GM23338 (cell line): ENCODE measurements around the gene BECN2. TPM values are rescaled to one million over a fixed set of nuclear protein-coding genes. Genes with fewer than 3 reads are reported as not detected.
A peak's percentile ranks its signal among the peaks of the same experiment; 100 is the strongest.

ENCODE experiments used
- ATAC-seq: fragments of 200-7000 bp; cut with Tn5 transposase; 3 replicates; pipeline ENCODE4 v1.9.1; 2020
- DNase-seq: peaks from one replicate; pipeline ENCODE4 v3.0.0-alpha.2; 2015; ENCODE audit warnings: low spot score
- H2AFZ ChIP-seq: fragments of 200-600 bp; sonication (generic); 2 replicates; pipeline ENCODE4 v1.8.0; 2016; ENCODE audit warnings: antibody characterized with exemption, mild to moderate bottlenecking, moderate library complexity
- H3F3A ChIP-seq: fragments of 200-600 bp; sonication (generic); replicated peaks from 2 replicates; pipeline ENCODE4 v1.8.0; 2017; ENCODE audit warnings: antibody characterized with exemption, mixed run types, low read depth
- H3K27ac ChIP-seq: fragments of 200-600 bp; sonication (generic); 2 replicates; pipeline ENCODE4 v1.6.1; 2016; ENCODE audit warnings: low read depth
- H3K27me3 ChIP-seq: fragments of 200-600 bp; sonication (generic); 2 replicates; pipeline ENCODE4 v1.8.0; 2016; ENCODE audit warnings: mild to moderate bottlenecking, mixed run types, moderate library complexity; ENCODE audit not compliant: insufficient read depth
- H3K36me3 ChIP-seq: fragments of 200-600 bp; sonication (generic); 2 replicates; pipeline ENCODE4 v1.8.0; 2016; ENCODE audit warnings: mild to moderate bottlenecking; ENCODE audit not compliant: insufficient read depth
- H3K4me1 ChIP-seq: fragments of 200-600 bp; sonication (generic); 2 replicates; pipeline ENCODE4 v1.8.0; 2016; ENCODE audit warnings: mild to moderate bottlenecking, moderate library complexity; ENCODE audit not compliant: insufficient read depth
- H3K4me2 ChIP-seq: fragments of 200-600 bp; sonication (generic); 2 replicates; pipeline ENCODE4 v1.7.1; 2017; ENCODE audit warnings: mixed run types
- H3K4me3 ChIP-seq: fragments of 200-600 bp; sonication (generic); 2 replicates; pipeline ENCODE4 v1.6.1; 2016; ENCODE audit warnings: mixed run types
- H3K79me2 ChIP-seq: fragments of 200-600 bp; sonication (generic); replicated peaks from 2 replicates; pipeline ENCODE4 v1.8.0; 2017; ENCODE audit warnings: mild to moderate bottlenecking; ENCODE audit not compliant: insufficient read depth
- H3K9me2 ChIP-seq: fragments of 200-600 bp; sonication (generic); 2 replicates; pipeline ENCODE4 v1.8.0; 2017; ENCODE audit not compliant: insufficient read depth
- H4K20me1 ChIP-seq: fragments of 200-600 bp; sonication (generic); replicated peaks from 2 replicates; pipeline ENCODE4 v1.8.0; 2017; ENCODE audit warnings: mild to moderate bottlenecking; ENCODE audit not compliant: insufficient read depth
- H3K27ac Mint-ChIP-seq: 2 replicates; pipeline ENCODE4 v1.8.0; 2020; ENCODE audit warnings: inconsistent platforms, mild to moderate bottlenecking, moderate library complexity, mixed read lengths
- H3K27me3 Mint-ChIP-seq: 3 replicates; pipeline ENCODE4 v1.8.0; 2022; ENCODE audit warnings: low read depth, mild to moderate bottlenecking, moderate library complexity, mixed read lengths, inconsistent platforms; ENCODE audit not compliant: insufficient read depth, poor library complexity
- H3K36me3 Mint-ChIP-seq: 3 replicates; pipeline ENCODE4 v1.8.0; 2021; ENCODE audit warnings: low read depth, mild to moderate bottlenecking, inconsistent platforms, moderate library complexity, mixed read lengths
- H3K4me1 Mint-ChIP-seq: 3 replicates; pipeline ENCODE4 v1.8.0; 2020; ENCODE audit warnings: mild to moderate bottlenecking, inconsistent platforms, mixed read lengths
- H3K4me3 Mint-ChIP-seq: 3 replicates; pipeline ENCODE4 v1.8.0; 2021; ENCODE audit warnings: moderate library complexity, mild to moderate bottlenecking, inconsistent platforms, mixed read lengths
- H3K9me3 Mint-ChIP-seq: 3 replicates; pipeline ENCODE4 v1.8.0; 2020; ENCODE audit warnings: moderate library complexity, mild to moderate bottlenecking, inconsistent platforms, mixed read lengths
- CREB1 ChIP-seq: fragments of 250-450 bp; sonication (Bioruptor Pico); IDR thresholded peaks from 2 replicates; pipeline ENCODE4 v1.5.0; 2020; ENCODE audit warnings: low read depth, mild to moderate bottlenecking, moderate library complexity
- CTCF ChIP-seq, 2 experiments: fragments of 200-600 bp in 1 of 2; sonication (generic) in 1 of 2; conservative IDR thresholded peaks; 2 replicates each; pipeline versions ENCODE4 v1.5.1 to v1.6.1; 2016 to 2017; ENCODE audit warnings: antibody characterized with exemption in 2 of 2, low read depth in 2 of 2, mild to moderate bottlenecking in 2 of 2, moderate library complexity in 1 of 2
- ETS1 ChIP-seq: IDR thresholded peaks from 2 replicates; pipeline ENCODE4 v1.6.1; 2016; ENCODE audit warnings: antibody characterized with exemption
- EZH2 ChIP-seq: fragments of 200-600 bp; sonication (generic); IDR thresholded peaks from one replicate; pipeline ENCODE4 v1.8.0; 2017; ENCODE audit warnings: antibody characterized with exemption, mild to moderate bottlenecking, low read depth; ENCODE audit not compliant: unreplicated experiment
- EZH2phosphoT487 ChIP-seq: fragments of 200-600 bp; sonication (generic); IDR thresholded peaks from one replicate; pipeline ENCODE4 v1.8.1; 2018; ENCODE audit warnings: antibody characterized with exemption; ENCODE audit not compliant: unreplicated experiment
- JUNB ChIP-seq: IDR thresholded peaks from one replicate; pipeline ENCODE4 v1.6.1; 2016; ENCODE audit warnings: antibody characterized with exemption; ENCODE audit not compliant: unreplicated experiment
- NANOG ChIP-seq: IDR thresholded peaks from 2 replicates; pipeline ENCODE4 v1.6.1; 2016; ENCODE audit warnings: antibody characterized with exemption, borderline replicate concordance
- POLR2AphosphoS5 ChIP-seq: IDR thresholded peaks from 2 replicates; pipeline ENCODE4 v1.6.1; 2016; ENCODE audit warnings: antibody characterized with exemption, low read depth
- REST ChIP-seq: IDR thresholded peaks from one replicate; pipeline ENCODE4 v1.6.1; 2018; ENCODE audit warnings: antibody characterized with exemption; ENCODE audit not compliant: unreplicated experiment
- STAT1 ChIP-seq: IDR thresholded peaks from one replicate; pipeline ENCODE4 v1.6.1; 2016; ENCODE audit warnings: antibody characterized with exemption; ENCODE audit not compliant: unreplicated experiment
- ZNF462 ChIP-seq: fragments of 250-450 bp; sonication (Bioruptor Pico); IDR thresholded peaks from 2 replicates; pipeline ENCODE4 v1.5.0; 2020; ENCODE audit warnings: mild to moderate bottlenecking, moderate library complexity
- polyA plus RNA-seq: library from polyadenylated mRNA; unstranded; fragments of >200 nt; fragmentation: Nextera tagmentation; extraction: Ambion mirVana; gene quantifications from 2 replicates; pipeline ENCODE4 v1.2.1, GENCODE V29; 2016
- total RNA-seq: library from RNA; depleted of rRNA; stranded (reverse); fragments of >200 nt; shearing (Covaris generic); gene quantifications from 2 replicates; pipeline ENCODE4 v1.2.3, GENCODE V29; 2014

BECN2 gene
- total and polyA plus RNA-seq, 2 experiments from 2014 or later: not detected

- TF ChIP-seq REST (no peak), NANOG (no peak), JUNB (no peak), EZH2phosphoT487 (no peak), EZH2 (no peak), POLR2AphosphoS5 (no peak), STAT1 (no peak)
Observed at GRCh38 chr1:241999026-241999425, 41.5 kb downstream of the BECN2 start, which contains the start of gene MAP1LC3C (continued).

- Histone ChIP-seq H3K4me1 (peaks cover 11% of the 10 kb centered on the region), H3F3A (no peaks in the 10 kb centered on the region), H2AFZ (0 out of 2 replicates have a peak overlapping the region, but pooled peaks have one; percentile 92), H3K4me3 (no peak overlapping the region), H3K27ac (no peak overlapping the region), H3K4me2 (no peak overlapping the region), H3K79me2 (no peaks in the 10 kb centered on the region), H4K20me1 (no peaks in the 10 kb centered on the region), H3K9me2 (no peaks in the 10 kb centered on the region), H3K27me3 (no peaks in the 10 kb centered on the region), H3K36me3 (no peaks in the 10 kb centered on the region)
- H3K36me3 Mint-ChIP-seq: no peaks in the 10 kb centered on the region
- ATAC-seq (no peak), DNase-seq (no peak)
- no peak overlapping the region for H3K4me3 Mint-ChIP-seq
- H3K27me3 Mint-ChIP-seq: peaks cover 9% of the 10 kb centered on the region
- TF ChIP-seq ETS1 (no peak), CREB1 (CRISPR knock-in tag) (no peak), CTCF (conservative IDR thresholded peaks at IDR 0.05; ENCODE audit: low read depth in 2 of 2) (no peak), JUNB (no peak), ZNF462 (CRISPR knock-in tag) (no peak)
- peaks cover 16% of the 10 kb centered on the region for H3K4me1 Mint-ChIP-seq
- H3K9me3 Mint-ChIP-seq: no peaks in the 10 kb centered on the region; the same call in 2 of the 3 replicates
- no peak overlapping the region for H3K27ac Mint-ChIP-seq
Observed at GRCh38 chr1:242000434-242000833, 42.9 kb downstream of the BECN2 start.
